ENCODE data around the gene PRR23E. TPM values are rescaled to one million over a fixed set of nuclear protein-coding genes. Genes with fewer than 3 reads are reported as not detected.

The PRR23E gene
- total and polyA plus RNA-seq, 12 donors: not detected

DNA sequence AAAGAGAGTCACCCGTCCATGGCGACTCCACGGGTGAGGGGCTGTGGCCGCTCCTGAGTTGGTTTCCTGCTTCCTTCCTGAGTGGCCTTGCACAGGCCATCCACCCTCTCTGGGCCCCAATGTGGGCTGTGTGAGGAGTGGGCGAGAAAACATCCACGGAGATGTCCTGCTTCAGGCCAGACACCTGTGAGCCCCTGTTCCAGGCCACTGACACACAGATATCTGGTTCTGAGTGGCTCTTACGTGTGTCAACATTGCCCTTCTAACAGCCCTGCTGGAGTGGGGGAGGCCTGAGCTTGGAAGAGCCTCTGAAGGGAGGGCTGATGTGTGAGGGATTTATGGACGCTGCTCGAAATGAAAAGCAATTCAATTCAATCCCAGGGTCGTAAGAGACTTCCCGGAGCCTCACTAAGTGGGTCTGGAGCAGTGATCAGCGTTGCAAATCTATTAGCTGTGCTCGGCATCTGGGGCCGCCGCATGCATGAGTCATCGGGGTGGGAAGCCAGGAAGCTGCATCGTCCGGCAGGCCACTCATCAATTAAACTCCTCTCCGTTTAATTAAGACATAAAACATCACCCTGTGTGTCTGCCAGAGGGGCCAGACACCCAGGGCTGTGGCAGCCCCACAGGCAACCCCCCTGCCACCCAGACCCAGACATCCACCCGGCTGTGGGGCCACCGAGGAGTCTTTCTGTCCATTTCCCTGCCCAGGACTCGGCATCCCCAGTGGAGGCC is 20.0 kb upstream of the PRR23E start:
- intact Hi-C loops (cut with DNase I): loop anchor here in 7 of 10 donors (5.0 to 10.0 kb wide), 4 partner anchors 178 to 496 kb away; partner anchors contain the start of gene PLXNA1 (in 3 of the 7)
- 27 to 28% methylated on average over 22 of the region's 22 CpGs for WGBS, 2 donors
- Histone ChIP-seq H3K36me3 (no peaks in the 10 kb centered on the region), H3K9me3 (no peaks in the 10 kb centered on the region), H3K27ac (no peak overlapping the region), H3K4me3 (no peak overlapping the region), H3K4me1 (peaks cover 0 to 8% (median 5%) of the 10 kb centered on the region in 9 donors), H3K27me3 (peaks cover 0 to 23% (median 9%) of the 10 kb centered on the region in 7 donors)
- ATAC-seq (peak in 1 of 8 donors; percentile 28), DNase-seq (no peak)
- no peak for TF ChIP-seq CTCF (IDR thresholded peaks at IDR 0.05)

- H3K27me3 ChIP-seq: peaks cover 0 to 23% (median 9%) of the 10 kb centered on the region in 7 donors
- no peak for DNase-seq
- no peak overlapping the region for H3K4me3 ChIP-seq
- no peak for ATAC-seq
- intact Hi-C loops (cut with DNase I): loop anchor here in 7 of 10 donors (5.0 to 10.0 kb wide), 4 partner anchors 179 to 496 kb away; partner anchors contain the start of gene PLXNA1 (in 3 of the 7)
- no peak overlapping the region for H3K27ac ChIP-seq
- peaks cover 0 to 8% (median under 1%) of the 10 kb centered on the region in 9 donors for H3K4me1 ChIP-seq
- no peaks in the 10 kb centered on the region for H3K36me3 ChIP-seq
- TF ChIP-seq CTCF (IDR thresholded peaks at IDR 0.05): no peak
- no peaks in the 10 kb centered on the region for H3K9me3 ChIP-seq
- WGBS, 2 donors: 85 to 92% methylated on average over 5 of the region's 5 CpGs
Observed at GRCh38 chr3:127173516-127174166, 19.3 kb upstream of the PRR23E start.

GRCh38 chr3:127174284-127174683 is 18.6 kb upstream of the PRR23E start:
- WGBS, 2 donors: 65 to 68% methylated on average over 4 of the region's 4 CpGs
- TF ChIP-seq CTCF (IDR thresholded peaks at IDR 0.05): no peak
- intact Hi-C loops (cut with DNase I): loop anchor here in 7 of 10 donors (5.0 to 10.0 kb wide), 4 partner anchors 179 to 497 kb away; partner anchors contain the start of gene PLXNA1 (in 3 of the 7)
- DNase-seq: no peak
- ATAC-seq: no peak
- Histone ChIP-seq H3K36me3 (no peaks in the 10 kb centered on the region), H3K27me3 (peaks cover 0 to 23% (median 9%) of the 10 kb centered on the region in 7 donors), H3K4me3 (no peak overlapping the region), H3K27ac (no peak overlapping the region), H3K9me3 (no peaks in the 10 kb centered on the region), H3K4me1 (peaks cover 0 to 8% (median 0%) of the 10 kb centered on the region in 9 donors)

DNA sequence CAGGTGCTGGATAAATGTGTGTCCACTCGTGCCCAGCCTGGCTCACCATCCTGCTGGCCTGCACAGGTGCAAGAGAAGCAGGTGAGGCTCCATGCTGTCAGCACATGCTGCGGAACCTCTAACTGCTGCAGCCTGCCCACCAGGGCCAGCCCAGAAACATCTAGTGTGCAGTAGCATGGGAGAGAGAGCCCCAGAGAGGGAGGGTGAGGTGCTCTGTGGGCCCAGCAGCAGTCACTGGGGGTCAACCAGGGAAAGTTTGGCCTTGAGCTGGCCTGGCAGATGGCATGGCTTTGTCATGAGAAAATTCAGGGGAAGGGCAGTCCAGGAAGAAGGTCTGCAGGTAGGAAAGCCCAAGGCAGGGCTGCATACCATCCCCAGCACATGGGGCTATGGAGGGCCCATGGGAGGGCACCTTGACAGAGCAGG is 18.2 kb upstream of the PRR23E start:
- Histone ChIP-seq H3K4me3 (no peak overlapping the region), H3K27ac (no peak overlapping the region), H3K27me3 (peaks cover 0 to 23% (median 9%) of the 10 kb centered on the region in 7 donors), H3K36me3 (no peaks in the 10 kb centered on the region), H3K4me1 (peaks cover 0 to 8% (median 0%) of the 10 kb centered on the region in 9 donors), H3K9me3 (no peaks in the 10 kb centered on the region)
- no peak for TF ChIP-seq CTCF (IDR thresholded peaks at IDR 0.05)
- no peak for ATAC-seq
- 88 to 89% methylated on average over 2 of the region's 2 CpGs for WGBS, 2 donors
- intact Hi-C loops (cut with DNase I): loop anchor here (5.0 to 10.0 kb wide), 8 partner anchors 180 to 497 kb away; partner anchors contain the start of gene PLXNA1 (in 4 of the 10)
- no peak for DNase-seq

Measured in heart right ventricle (tissue), 16 donors.